GM12878 (cell line): ENCODE data around the gene LRRC63.

Experiments
- ETV6 ChIP-seq, 2 experiments: fragments of 450-650 bp in 1 of 2; IDR thresholded peaks in 1 of 2; conservative IDR thresholded peaks in 1 of 2; 2 replicates each; pipeline ENCODE4 v1.6.1; 2014; ENCODE audit warnings: antibody characterized with exemption in 1 of 2, borderline replicate concordance in 1 of 2, low read depth in 1 of 2, mild to moderate bottlenecking in 1 of 2, moderate library complexity in 1 of 2
- TCF7 ChIP-seq: IDR thresholded peaks from 2 replicates; pipeline ENCODE4 v1.6.1; 2014; ENCODE audit warnings: antibody characterized with exemption, borderline replicate concordance
- YY1 ChIP-seq: IDR thresholded peaks from 2 replicates; pipeline ENCODE4 v1.6.1; 2011; ENCODE audit warnings: low read depth, mild to moderate bottlenecking, low read length
- TF ChIP-seq, protein P1 (sequence below): fragments of 450-650 bp; IDR thresholded peaks from 2 replicates; pipeline ENCODE4 v1.6.1; 2014; ENCODE audit warnings: mild to moderate bottlenecking

DNA sequence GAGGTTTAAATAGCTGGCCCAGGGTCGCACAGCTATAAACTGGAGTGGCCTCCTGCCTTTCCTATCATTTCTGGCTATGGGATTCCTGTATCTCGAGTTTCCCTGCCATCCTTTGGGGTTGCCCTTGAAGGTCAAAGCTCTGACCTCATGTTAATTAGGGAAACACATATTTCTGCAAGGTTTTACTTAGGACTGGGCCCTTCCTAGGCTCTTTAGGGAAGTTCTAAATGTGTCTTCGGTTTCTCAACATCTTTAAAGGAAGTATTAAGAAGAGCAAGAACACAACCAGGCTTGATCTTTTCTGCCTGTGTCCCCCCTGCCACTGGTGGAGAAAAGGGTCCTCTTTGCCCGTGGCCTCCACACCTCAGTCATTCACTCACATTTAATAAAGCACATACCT lies 40.5 kb upstream of the LRRC63 start:
- no peak for TF ChIP-seq ETV6 (conservative IDR thresholded peaks at IDR 0.05 in 1 of 2, IDR thresholded peaks at IDR 0.05 in 1 of 2; ENCODE audit: borderline replicate concordance in 1 of 2, low read depth in 1 of 2)
- TF ChIP-seq, protein P1, sequence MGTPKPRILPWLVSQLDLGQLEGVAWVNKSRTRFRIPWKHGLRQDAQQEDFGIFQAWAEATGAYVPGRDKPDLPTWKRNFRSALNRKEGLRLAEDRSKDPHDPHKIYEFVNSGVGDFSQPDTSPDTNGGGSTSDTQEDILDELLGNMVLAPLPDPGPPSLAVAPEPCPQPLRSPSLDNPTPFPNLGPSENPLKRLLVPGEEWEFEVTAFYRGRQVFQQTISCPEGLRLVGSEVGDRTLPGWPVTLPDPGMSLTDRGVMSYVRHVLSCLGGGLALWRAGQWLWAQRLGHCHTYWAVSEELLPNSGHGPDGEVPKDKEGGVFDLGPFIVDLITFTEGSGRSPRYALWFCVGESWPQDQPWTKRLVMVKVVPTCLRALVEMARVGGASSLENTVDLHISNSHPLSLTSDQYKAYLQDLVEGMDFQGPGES = no peak
- no peak for TF ChIP-seq YY1
- no peak for TF ChIP-seq TCF7
